GM19240 (cell line): Measurements from ENCODE around the gene FAXDC2.
"Not testable (repeated sequence)": the region's sequence is repeated elsewhere in the genome, so short reads cannot be mapped to it uniquely, and the experiment has no call there.

ENCODE experiments used
- DNase-seq: peaks from one replicate; pipeline ENCODE4 v3.0.0; 2011; ENCODE audit warnings: low spot score; ENCODE audit not compliant: insufficient read length

Gene FAXDC2

GRCh38 chr5:154861946-154862345 lies 11.5 kb upstream of the FAXDC2 start:
- DNase-seq = no peak

- DNase-seq = no peak
These were observed 10.4 kb upstream of the FAXDC2 start for GRCh38 chr5:154860765-154861164.

GRCh38 chr5:154860123-154860522 lies 9.7 kb upstream of the FAXDC2 start:
- no peak for DNase-seq

DNA sequence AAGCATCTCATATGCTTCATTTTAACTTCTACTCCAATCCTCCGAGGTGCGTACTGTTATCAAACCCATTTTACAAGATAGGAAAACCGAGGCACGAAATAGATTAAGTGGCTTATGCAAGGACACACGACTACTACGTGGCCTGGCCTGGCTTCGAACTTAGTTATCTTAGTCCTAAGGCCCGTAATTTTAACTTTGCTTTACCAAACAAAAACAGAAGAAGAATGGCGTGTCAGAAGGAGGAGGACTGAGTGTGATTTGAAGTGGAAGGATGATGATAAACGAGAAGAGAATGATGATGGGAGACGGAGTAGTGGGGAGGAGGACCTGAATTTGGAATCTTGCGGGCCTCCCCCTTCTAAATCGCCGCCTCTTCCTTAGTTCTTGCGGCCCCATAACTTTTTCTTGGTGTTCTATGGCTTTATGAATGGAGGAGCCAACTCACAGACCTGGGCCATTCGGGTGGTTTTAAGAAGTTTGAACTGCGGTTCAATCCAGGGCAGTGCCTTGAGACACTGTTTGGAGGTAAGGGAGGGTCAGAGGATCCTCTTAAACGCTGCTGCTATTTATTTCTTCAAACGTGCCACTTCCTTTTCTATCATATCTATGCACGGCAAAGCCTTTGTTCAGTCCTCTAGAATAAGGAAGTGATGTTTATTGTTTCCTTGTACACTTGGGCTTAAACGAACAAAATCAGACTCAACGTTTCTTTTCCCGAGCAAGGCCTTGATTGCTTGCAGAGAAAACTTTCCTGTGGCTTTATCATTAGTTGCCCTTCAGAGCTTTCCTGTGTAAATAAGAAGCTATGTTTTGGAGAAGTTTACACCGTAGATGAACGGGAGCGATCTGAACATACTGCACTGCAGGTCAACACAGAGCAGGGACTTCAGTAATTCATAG lies 8.8 kb upstream of the FAXDC2 start:
- no peak for DNase-seq

GRCh38 chr5:154858297-154858971 lies 8.0 kb upstream of the FAXDC2 start, which contains the start of gene CNOT8:
CNOT8 (plus strand) TSS chr5:154858627; CDS start chr5:154863279, 4,652 bp downstream.
- peak; percentile 50 for DNase-seq

GRCh38 chr5:154857530-154858296 lies 7.3 kb upstream of the FAXDC2 start:
- peak; percentile 38 for DNase-seq

DNA sequence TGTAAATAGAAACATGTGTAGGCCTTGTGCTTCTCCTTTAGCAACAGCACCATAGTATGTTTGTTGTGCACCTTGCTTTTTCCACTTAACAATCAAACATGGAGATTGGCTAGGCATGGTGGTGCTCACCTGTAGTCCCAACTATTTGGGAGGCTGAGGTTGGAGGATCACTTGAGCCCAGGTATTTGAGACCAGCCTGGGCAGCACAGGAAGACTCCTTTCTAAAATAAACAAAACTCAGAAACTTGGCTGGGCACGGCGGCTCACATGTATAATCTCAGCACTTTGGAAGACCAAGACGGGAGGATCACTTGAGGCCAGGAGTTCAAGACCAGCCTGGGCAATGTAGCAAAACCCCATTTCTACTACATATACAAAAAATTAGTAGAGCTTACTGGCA lies 948 bp upstream of the FAXDC2 start:
- no peak for DNase-seq

DNA sequence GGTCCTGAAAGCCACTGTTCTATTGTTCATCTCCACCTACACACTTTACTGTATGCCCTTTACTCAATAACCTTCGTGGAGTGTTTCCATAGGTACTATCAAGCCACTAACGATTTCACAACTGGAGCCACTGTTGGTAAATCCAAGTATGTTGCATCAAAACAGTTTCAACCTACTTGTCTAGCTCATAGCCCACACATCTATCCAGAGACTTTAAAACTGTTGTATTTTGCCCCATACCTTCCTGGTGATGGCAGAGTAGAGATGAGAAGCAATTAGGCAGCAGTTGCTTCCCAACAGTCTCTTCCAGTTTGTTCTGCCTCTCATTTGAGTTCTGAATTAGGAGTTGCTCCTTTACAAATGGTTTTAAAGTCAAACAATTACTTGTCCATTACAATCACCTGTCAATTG lies 607 bp downstream of the FAXDC2 start:
- no peak for DNase-seq

GRCh38 chr5:154849264-154849785 lies 1.1 kb downstream of the FAXDC2 start:
- no peak for DNase-seq

- no peak for DNase-seq
These were observed 5.6 kb downstream of the FAXDC2 start for GRCh38 chr5:154844809-154845208.

- no peak for DNase-seq
These were observed 7.5 kb downstream of the FAXDC2 start for GRCh38 chr5:154842689-154843530.

DNA sequence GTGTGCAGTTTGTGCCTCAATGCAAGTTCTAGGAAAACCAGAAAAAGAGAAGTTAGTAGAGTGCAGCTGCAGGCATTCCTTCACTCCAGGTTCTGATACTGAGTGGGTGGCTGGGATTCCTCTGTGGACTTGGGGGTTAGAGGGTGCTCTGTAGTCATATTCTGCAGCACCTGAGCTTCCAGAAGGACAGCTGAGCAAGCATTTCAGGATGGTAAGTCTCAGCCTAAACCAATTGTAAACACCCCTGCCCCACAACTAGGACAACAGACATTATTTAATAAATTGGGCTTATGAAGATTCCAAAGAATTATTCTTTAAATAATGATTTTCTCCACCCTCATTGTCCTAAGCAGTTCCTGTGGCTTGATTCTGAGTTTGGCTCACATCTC lies 9.1 kb downstream of the FAXDC2 start:
- no peak for DNase-seq

- no peak for DNase-seq
These were observed 9.7 kb downstream of the FAXDC2 start for GRCh38 chr5:154840435-154841272.

DNA sequence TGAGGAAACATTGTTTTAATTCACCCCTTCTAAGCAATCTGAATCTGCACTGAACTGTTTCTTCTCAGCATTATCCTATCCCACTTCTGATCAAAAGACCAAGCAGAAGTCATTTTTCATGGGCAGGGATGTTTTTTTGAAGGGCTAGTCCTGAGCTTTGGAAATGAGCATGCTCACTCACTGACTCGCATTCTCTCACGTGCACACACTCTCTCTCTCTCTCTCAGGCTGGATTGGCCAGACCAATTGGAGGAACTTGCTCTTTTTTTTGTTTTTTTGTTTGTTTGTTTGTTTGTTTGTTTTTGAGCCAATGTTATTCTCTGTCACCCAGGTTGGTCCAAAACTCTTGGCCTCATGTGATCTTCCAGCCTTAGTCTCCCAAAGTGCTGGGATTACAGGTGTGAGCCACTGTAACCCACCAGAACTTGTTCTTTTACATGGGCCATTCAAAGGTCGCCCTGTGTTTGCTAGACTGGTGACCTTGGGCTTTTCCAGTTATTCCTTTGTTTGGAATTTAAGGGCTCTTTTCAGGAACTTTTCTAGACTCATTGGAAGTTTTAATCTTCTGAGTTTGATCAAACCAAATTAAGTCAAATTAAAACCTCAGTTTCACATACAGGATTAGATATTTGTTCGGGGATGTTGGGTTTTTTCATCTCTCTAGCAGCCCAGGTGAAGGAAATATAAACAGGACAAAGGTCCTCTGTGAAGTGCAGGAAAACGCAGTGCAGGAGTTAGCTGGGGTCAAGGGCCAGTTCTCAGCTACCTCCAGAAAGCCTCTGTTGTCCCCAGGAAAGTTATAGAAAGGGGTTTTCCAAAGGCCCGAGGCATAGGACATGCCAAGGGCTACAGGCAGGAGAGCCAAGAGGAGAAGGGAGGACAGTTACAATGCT lies 13.1 kb downstream of the FAXDC2 start:
- no peak for DNase-seq

DNA sequence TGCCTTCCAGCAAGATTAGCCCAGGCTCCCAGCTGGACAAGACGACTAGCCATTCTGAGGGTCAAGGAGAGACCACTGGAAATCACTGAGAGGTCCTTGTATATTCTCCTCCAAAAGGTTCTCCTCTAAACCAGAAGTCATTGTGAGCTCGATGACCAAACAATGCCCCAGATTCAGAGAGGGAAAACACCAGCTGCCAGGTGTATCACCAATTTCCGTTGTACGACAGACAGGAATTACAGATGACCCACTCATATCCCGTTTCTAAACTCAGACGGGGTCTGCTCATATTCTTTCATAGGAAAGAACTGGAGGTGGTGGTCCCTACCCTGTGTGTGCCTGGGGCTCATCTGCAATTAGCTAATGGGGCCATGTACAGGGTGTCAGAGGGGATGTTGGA lies 14.2 kb downstream of the FAXDC2 start:
- no peak for DNase-seq

DNA sequence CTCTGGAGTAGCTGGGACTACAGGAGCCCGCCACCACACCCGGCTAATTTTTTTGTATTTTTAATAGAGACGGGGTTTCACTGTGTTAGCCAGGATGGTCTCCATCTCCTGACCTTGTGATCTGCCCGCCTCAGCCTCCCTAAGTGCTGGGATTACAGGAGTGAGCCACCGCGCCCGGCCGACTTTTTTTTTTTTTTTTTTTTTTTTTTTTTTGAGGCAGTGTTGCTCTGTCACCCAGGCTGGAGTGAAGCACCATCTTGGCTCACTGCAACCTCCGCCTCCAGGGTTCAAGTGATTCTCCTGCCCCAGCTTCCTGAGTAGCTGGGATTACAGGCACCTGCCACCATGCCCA lies 14.7 kb downstream of the FAXDC2 start:
- DNase-seq = not testable (repeated sequence)

DNA sequence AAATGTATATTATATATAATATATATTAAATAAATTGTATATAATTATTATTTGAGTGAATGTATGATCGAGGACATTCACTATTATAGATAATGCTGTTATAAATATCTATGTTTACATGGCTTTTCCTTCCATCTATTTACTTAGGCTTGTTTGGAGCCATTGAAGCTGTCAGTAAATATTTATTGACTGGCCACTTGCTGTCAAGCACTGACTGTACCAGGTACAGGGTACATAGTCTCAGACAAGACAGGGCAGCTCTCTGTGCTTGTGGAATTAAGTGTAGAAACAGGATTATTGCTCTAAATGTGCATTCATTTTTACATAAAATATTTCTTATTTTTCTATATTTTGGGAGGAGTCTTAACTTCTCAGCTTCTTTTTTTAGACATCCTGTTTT lies 16.4 kb downstream of the FAXDC2 start:
- DNase-seq = no peak

DNA sequence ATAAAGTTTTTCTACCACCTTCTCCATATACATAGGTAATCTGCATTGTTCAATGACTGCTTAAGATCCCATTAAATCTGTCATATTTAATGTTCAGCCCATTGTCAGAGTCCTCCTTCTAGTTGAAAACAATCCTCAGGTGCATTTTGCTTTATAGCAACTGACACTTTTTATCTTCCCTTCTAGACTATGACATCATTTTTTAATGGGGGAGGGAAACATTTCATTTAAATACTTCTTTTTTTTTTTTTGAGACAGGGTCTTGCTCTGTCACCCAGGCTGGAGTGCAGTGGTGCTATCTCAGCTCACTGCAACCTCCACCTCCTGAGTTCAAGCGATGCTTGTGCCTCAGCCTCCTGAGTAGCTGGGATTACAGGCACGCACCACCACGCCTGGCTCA lies 17.6 kb downstream of the FAXDC2 start:
- not testable (repeated sequence) for DNase-seq

DNA sequence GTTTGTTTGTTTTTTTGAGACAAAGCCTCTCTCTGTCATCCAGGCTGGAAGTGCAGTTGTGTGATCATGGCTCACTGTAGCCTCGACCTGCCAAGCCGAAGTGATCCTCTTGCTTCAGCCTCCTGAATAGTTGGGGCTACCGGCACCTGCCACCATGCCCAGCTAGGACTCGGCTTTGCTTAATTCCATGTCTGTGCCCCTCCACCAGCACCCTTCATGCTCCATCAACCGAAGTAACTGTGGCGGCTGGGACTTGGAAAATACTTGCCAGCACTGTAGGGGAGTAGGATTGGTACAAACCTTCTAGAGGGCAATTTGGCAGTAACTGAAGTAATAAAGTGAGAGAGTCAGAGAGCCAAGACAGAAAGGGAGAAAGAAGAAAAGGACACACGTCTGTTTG lies 19.0 kb downstream of the FAXDC2 start:
- no peak for DNase-seq
